Measurements from ENCODE around the gene CYTH2. TPM values are rescaled to one million over a fixed set of nuclear protein-coding genes. Genes with fewer than 3 reads are reported as not detected.

Gene CYTH2
- total and polyA plus RNA-seq, 9 of the 15 experiments (the other 6 are each of a cell fraction or from before 2014, with no cell fraction given), result 1.8 to 45.2 (median 23.8) TPM

DNA sequence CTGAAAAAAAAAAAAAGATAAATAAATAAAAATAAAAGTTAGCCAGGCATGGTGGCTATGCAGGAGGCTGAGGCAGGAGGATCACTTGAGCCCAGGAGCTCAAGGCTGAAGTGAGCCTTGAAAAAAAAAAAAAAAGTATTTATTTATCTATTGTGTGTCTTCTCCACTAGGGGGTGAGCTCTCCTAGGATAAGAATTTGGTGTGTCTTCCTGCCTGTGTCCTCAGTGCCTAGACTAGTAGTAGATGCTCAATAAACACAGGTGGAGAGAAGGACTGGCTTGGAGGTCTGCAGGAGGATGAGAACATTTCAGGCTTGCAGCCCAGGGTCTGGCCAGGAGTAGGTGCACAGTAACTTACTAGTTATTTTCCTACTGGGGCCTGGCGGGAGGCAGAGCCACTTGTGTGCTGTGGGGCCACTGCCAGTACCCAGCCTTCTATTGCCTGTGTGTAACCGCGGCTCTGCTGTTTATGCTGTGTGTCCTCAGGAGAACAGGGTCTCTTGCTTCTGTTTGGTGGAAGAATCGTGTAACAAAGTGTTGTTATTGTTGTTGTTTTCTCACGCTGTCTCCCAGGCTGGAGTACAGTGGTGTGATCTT, 37.1 kb downstream of the CYTH2 start:
- H3K4me1 ChIP-seq (replicated peaks in 1 of 2; ENCODE audit: control insufficient read depth in 2 of 2, insufficient read depth in 2 of 2, low read length in 2 of 2), result peaks cover 5 to 35% of the 10 kb centered on the region in 2 experiments; a peak in 4 of 5 replicates
- H3K4me3 ChIP-seq, result no peak overlapping the region
- ATAC-seq, result 0 out of 3 replicates have a peak, but pooled peaks have one; percentile 2
- POLR2A ChIA-PET, result interaction anchor here (0.6 to 1.6 kb wide), 8 partner anchors 10 to 702 kb away, joined by 3 to 6 read pairs (median 3); no protein-coding TSS in a partner anchor
- H3K9me1 ChIP-seq (ENCODE audit: control insufficient read depth, insufficient read depth, low read length), result no peaks in the 10 kb centered on the region
- CTCF ChIA-PET (ENCODE audit: low intra/inter-chr PET ratio), result interaction anchor here (0.5 to 3.0 kb wide), 7 partner anchors 23 to 194 kb away, joined by 3 to 32 read pairs (median 4); no protein-coding TSS in a partner anchor
- no peaks in the 10 kb centered on the region for H3K9me3 ChIP-seq (replicated peaks; ENCODE audit: control insufficient read depth, insufficient read depth, low read depth, low read length)
- peaks cover 5 to 21% of the 10 kb centered on the region in 2 experiments; a peak in 3 of 5 replicates for H3K27me3 ChIP-seq (ENCODE audit: control insufficient read depth in 2 of 2, insufficient read depth in 2 of 2, low read length in 2 of 2)
- H4K20me1 ChIP-seq (replicated peaks; ENCODE audit: control insufficient read depth, insufficient read depth, low read length), result peaks cover 8% of the 10 kb centered on the region; the same call in 1 of the 2 replicates
- intact Hi-C loops (cut with micrococcal nuclease), result loop anchor here (1.0 kb wide), 1 partner anchor 78 kb away; no protein-coding TSS in a partner anchor
- no peak overlapping the region for H3K27ac ChIP-seq (ENCODE audit: extremely low read depth, low read depth, low read length)
- no peak overlapping the region for H3K9ac ChIP-seq (ENCODE audit: insufficient read depth in 1 of 2, low read depth in 2 of 2, low read length in 2 of 2)
- no peaks in the 10 kb centered on the region; the same call in 2 of the 3 replicates for H3K79me2 ChIP-seq (ENCODE audit: control insufficient read depth, insufficient read depth, low read length)
- peak; percentile 70 for FAIRE-seq
- peak; percentile 45 to 75 (median 60) for DNase-seq (ENCODE audit: extremely low read depth in 1 of 4, low spot score in 3 of 4)
- H3K36me3 ChIP-seq (ENCODE audit: control insufficient read depth, insufficient read depth, low read length), result no peaks in the 10 kb centered on the region
- BruUV-seq (replicated peaks), result no TSS peak
- in situ Hi-C loops (cut with MboI), result loop anchor here (5.0 kb wide), 1 partner anchor 76 kb away; no protein-coding TSS in a partner anchor
- WGBS (ENCODE audit: insufficient coverage, low coverage, missing lambda C conversion rate), result 75% methylated on average over 5 of the region's 5 CpGs
- no peak overlapping the region for H2AFZ ChIP-seq (ENCODE audit: low read depth, low read length)
- no peak overlapping the region for H3K4me2 ChIP-seq (ENCODE audit: insufficient read depth, low read length)
- TF ChIP-seq HNRNPL (IDR thresholded peaks at IDR 0.05; ENCODE audit: low read depth, low read length), result no peak
- TF ChIP-seq SNAPC5 (CRISPR knock-in tag; IDR thresholded peaks at IDR 0.05), result no peak
- no peak for TF ChIP-seq HEY1 (CRISPR knock-in tag; IDR thresholded peaks at IDR 0.05; ENCODE audit: borderline replicate concordance)
- TF ChIP-seq ZNF133 (CRISPR knock-in tag; IDR thresholded peaks at IDR 0.05), result no peak
- TF ChIP-seq, protein P1, sequence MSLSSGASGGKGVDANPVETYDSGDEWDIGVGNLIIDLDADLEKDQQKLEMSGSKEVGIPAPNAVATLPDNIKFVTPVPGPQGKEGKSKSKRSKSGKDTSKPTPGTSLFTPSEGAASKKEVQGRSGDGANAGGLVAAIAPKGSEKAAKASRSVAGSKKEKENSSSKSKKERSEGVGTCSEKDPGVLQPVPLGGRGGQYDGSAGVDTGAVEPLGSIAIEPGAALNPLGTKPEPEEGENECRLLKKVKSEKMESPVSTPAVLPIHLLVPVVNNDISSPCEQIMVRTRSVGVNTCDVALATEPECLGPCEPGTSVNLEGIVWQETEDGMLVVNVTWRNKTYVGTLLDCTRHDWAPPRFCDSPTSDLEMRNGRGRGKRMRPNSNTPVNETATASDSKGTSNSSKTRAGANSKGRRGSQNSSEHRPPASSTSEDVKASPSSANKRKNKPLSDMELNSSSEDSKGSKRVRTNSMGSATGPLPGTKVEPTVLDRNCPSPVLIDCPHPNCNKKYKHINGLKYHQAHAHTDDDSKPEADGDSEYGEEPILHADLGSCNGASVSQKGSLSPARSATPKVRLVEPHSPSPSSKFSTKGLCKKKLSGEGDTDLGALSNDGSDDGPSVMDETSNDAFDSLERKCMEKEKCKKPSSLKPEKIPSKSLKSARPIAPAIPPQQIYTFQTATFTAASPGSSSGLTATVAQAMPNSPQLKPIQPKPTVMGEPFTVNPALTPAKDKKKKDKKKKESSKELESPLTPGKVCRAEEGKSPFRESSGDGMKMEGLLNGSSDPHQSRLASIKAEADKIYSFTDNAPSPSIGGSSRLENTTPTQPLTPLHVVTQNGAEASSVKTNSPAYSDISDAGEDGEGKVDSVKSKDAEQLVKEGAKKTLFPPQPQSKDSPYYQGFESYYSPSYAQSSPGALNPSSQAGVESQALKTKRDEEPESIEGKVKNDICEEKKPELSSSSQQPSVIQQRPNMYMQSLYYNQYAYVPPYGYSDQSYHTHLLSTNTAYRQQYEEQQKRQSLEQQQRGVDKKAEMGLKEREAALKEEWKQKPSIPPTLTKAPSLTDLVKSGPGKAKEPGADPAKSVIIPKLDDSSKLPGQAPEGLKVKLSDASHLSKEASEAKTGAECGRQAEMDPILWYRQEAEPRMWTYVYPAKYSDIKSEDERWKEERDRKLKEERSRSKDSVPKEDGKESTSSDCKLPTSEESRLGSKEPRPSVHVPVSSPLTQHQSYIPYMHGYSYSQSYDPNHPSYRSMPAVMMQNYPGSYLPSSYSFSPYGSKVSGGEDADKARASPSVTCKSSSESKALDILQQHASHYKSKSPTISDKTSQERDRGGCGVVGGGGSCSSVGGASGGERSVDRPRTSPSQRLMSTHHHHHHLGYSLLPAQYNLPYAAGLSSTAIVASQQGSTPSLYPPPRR (CRISPR knock-in tag; IDR thresholded peaks at IDR 0.05; ENCODE audit: borderline replicate concordance), result no peak
- TF ChIP-seq ZNF384 (IDR thresholded peaks at IDR 0.05; ENCODE audit: low read depth, low read length), result peak; percentile 99
- TF ChIP-seq, protein P2, sequence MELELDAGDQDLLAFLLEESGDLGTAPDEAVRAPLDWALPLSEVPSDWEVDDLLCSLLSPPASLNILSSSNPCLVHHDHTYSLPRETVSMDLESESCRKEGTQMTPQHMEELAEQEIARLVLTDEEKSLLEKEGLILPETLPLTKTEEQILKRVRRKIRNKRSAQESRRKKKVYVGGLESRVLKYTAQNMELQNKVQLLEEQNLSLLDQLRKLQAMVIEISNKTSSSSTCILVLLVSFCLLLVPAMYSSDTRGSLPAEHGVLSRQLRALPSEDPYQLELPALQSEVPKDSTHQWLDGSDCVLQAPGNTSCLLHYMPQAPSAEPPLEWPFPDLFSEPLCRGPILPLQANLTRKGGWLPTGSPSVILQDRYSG (tag; conservative IDR thresholded peaks at IDR 0.05; ENCODE audit: low read depth), result no peak
- no peak for TF ChIP-seq ZC3H8 (IDR thresholded peaks at IDR 0.05)
- no peak for TF ChIP-seq NR1H2 (CRISPR knock-in tag; IDR thresholded peaks at IDR 0.05)
- 0 out of 2 replicates have a peak, but pooled peaks have one; percentile 34 for TF ChIP-seq MTA3 (IDR thresholded peaks at IDR 0.05; ENCODE audit: borderline replicate concordance)
- TF ChIP-seq HSF4 (CRISPR knock-in tag; IDR thresholded peaks at IDR 0.05; ENCODE audit: borderline replicate concordance), result no peak
- no peak for TF ChIP-seq ZNF124 (CRISPR knock-in tag; IDR thresholded peaks at IDR 0.05)
- no peak for TF ChIP-seq GMEB1 (CRISPR knock-in tag; IDR thresholded peaks at IDR 0.05)
- TF ChIP-seq ZNF507 (tag; conservative IDR thresholded peaks at IDR 0.05), result no peak

Data from K562 (cell line).